ENCODE measurements around the gene P2RY2. TPM values are rescaled to one million over a fixed set of nuclear protein-coding genes. Genes with fewer than 3 reads are reported as not detected.
"Not testable (repeated sequence)": the region's sequence is repeated elsewhere in the genome, so short reads cannot be mapped to it uniquely, and the experiment has no call there.

The P2RY2 gene
- polyA plus RNA-seq, 3 donors from 2014 or later, result 0.30 TPM; not detected in 2

DNA sequence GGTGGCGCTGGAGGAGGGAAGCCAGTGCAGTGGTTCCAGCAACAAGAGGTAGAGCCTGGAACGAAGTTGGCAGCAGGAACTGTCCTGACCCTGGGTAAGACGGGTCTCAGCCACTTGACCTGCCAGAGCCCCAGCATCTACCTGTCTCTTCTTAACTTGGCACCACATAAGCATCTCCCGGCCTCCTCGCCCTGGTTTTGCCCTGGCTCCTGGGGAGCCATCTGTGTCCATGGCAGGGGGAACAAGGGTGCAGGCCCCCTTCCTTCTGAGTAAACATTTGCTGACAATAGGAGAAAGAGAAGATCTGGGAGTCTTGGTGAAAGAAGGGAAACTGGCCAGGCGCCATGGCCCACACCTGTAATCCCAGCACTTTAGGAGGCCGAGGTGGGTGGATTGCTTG, 12.8 kb downstream of the P2RY2 start:
- peaks cover 1 to 4% (median 2%) of the 10 kb centered on the region in 3 donors for H3K27me3 Mint-ChIP-seq (ENCODE audit: low read depth in 3 of 3)
- no peak overlapping the region for H3K27ac Mint-ChIP-seq
- H3K36me3 Mint-ChIP-seq, result no peaks in the 10 kb centered on the region
- no peaks in the 10 kb centered on the region for H3K9me3 Mint-ChIP-seq
- no peaks in the 10 kb centered on the region for H3K4me1 Mint-ChIP-seq
- DNase-seq, result no peak
- no peak overlapping the region for H3K4me3 Mint-ChIP-seq

DNA sequence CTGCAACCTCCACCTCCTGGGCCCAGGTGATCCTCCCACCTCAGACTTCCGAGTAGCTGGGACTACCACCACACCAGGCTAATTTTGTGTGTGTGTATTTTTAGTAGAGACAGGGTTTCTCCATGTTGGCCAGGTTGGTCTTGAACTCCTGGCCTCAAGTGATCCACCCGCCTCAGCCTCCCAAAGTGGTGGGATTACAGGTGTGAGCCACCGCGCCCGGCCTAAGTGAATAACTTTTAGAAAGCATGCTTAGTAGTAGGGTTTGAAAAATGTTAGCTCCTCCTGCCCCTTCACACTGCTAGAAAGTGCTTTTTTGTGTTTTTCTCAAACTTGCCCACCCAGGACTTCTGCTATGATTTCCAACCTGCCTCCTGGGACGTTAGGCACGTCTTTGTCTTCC, 14.4 kb downstream of the P2RY2 start:
- not testable (repeated sequence) for H3K27ac Mint-ChIP-seq; H3K9me3 Mint-ChIP-seq; DNase-seq; H3K27me3 Mint-ChIP-seq (ENCODE audit: low read depth in 3 of 3); H3K4me1 Mint-ChIP-seq; H3K36me3 Mint-ChIP-seq; H3K4me3 Mint-ChIP-seq

GRCh38 chr11:73233211-73233610, 15.1 kb downstream of the P2RY2 start:
- H3K4me3 Mint-ChIP-seq, result no peak overlapping the region
- no peak overlapping the region for H3K27ac Mint-ChIP-seq
- DNase-seq, result no peak
- H3K4me1 Mint-ChIP-seq, result no peaks in the 10 kb centered on the region
- H3K27me3 Mint-ChIP-seq (ENCODE audit: low read depth in 3 of 3), result peaks cover 1 to 4% (median 2%) of the 10 kb centered on the region in 3 donors
- H3K36me3 Mint-ChIP-seq, result no peaks in the 10 kb centered on the region
- H3K9me3 Mint-ChIP-seq, result no peaks in the 10 kb centered on the region

GRCh38 chr11:73233692-73234470, 15.8 kb downstream of the P2RY2 start:
- H3K4me1 Mint-ChIP-seq, result no peaks in the 10 kb centered on the region
- H3K36me3 Mint-ChIP-seq, result no peaks in the 10 kb centered on the region
- H3K27ac Mint-ChIP-seq, result no peak overlapping the region
- no peak overlapping the region for H3K4me3 Mint-ChIP-seq
- H3K27me3 Mint-ChIP-seq (ENCODE audit: low read depth in 3 of 3), result peaks cover 1 to 4% (median 2%) of the 10 kb centered on the region in 3 donors
- H3K9me3 Mint-ChIP-seq, result no peaks in the 10 kb centered on the region
- DNase-seq, result no peak

- Mint-ChIP-seq H3K27ac (peak overlapping the region in 1 of 6 donors; percentile 64), H3K27me3 (ENCODE audit: low read depth in 3 of 3) (peaks cover 0 to 4% (median 2%) of the 10 kb centered on the region in 3 donors), H3K36me3 (no peaks in the 10 kb centered on the region), H3K4me3 (no peak overlapping the region), H3K4me1 (no peaks in the 10 kb centered on the region), H3K9me3 (no peaks in the 10 kb centered on the region)
- DNase-seq, result no peak
Observed at GRCh38 chr11:73234471-73235181, 16.5 kb downstream of the P2RY2 start.

DNA sequence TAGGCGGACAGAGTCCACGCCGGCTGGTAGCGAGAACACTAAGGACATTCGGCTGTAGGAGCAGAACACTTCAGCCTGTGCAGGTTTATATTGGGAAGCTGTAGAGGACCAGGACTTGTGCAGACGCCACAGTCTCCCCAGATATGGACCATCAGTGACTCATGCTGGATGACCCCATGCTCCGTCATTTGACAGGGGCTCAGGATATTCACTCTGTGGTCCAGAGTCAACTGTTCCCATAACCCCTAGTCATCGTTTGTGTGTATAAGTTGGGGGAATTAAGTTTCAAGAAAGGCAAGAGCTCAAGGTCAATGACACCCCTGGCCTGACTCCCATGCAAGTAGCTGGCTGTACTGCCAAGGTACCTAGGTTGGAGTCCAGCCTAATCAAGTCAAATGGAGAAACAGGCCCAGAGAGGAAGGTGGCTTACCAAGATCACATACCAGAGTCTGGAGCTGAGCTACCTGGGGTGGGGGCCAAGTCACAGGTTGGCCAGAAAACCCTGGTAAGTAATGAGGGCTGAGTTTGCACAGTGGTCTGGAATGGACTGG, 17.2 kb downstream of the P2RY2 start:
- no peak overlapping the region for H3K4me3 Mint-ChIP-seq
- H3K27ac Mint-ChIP-seq, result no peak overlapping the region
- no peaks in the 10 kb centered on the region for H3K9me3 Mint-ChIP-seq
- no peak for DNase-seq
- H3K4me1 Mint-ChIP-seq, result no peaks in the 10 kb centered on the region
- H3K36me3 Mint-ChIP-seq, result no peaks in the 10 kb centered on the region
- peaks cover 0 to 4% (median 2%) of the 10 kb centered on the region in 3 donors for H3K27me3 Mint-ChIP-seq (ENCODE audit: low read depth in 3 of 3)

DNA sequence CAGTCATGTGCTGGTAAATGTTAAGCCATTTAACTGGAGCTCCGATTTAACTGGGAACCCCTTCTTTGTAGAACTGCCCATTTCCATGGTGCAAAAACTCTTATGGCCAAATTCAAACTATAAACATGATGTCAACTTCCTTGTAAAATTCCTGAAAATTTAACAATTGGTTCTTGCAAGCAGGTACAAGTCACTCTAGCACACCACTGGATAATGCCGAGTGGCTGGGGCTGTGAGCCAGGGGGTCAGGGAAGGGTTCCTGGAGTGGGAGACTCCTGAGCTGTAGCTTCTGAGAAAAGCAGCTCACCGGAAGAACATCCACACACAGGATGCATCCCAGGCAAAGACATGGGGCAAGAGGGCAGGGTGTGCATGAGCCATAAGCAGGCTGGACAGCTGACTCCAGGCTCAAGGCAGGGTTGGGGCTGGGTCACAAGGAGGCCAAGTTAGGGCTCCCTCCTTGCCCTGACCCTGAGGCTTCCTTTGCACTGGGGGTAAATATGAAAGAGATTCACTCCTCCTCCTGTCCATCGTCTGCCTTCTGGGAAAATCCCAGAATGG, 18.2 kb downstream of the P2RY2 start:
- H3K36me3 Mint-ChIP-seq, result no peaks in the 10 kb centered on the region
- H3K4me1 Mint-ChIP-seq, result no peaks in the 10 kb centered on the region
- no peak overlapping the region for H3K4me3 Mint-ChIP-seq
- H3K9me3 Mint-ChIP-seq, result no peaks in the 10 kb centered on the region
- no peak overlapping the region for H3K27ac Mint-ChIP-seq
- H3K27me3 Mint-ChIP-seq (ENCODE audit: low read depth in 3 of 3), result peaks cover 0 to 3% (median 2%) of the 10 kb centered on the region in 3 donors
- no peak for DNase-seq

DNA sequence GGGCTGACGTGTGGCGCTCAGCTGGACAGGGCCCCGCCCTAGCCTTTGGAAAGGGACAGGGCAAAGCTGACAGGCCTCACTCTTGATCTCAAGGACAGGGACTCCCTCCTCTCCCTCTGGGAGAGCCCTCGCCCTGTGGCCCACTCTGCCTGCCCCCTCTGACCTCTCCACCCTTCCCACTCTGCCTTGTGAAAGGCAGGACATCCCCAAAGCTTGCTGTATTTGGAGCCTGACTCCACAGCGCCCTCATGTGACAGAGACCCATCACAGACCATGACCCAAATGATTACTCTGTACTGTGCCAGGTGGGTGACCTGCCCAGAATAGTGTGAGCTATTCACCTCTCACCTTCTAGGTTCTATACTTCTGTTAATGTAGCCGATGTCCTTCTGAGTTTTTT, 18.8 kb downstream of the P2RY2 start:
- Mint-ChIP-seq H3K9me3 (no peaks in the 10 kb centered on the region), H3K4me1 (no peaks in the 10 kb centered on the region), H3K4me3 (no peak overlapping the region), H3K27me3 (ENCODE audit: low read depth in 3 of 3) (peaks cover 0 to 3% (median 2%) of the 10 kb centered on the region in 3 donors), H3K36me3 (no peaks in the 10 kb centered on the region), H3K27ac (no peak overlapping the region)
- DNase-seq, result no peak

GRCh38 chr11:73237471-73238290, 19.6 kb downstream of the P2RY2 start:
- no peaks in the 10 kb centered on the region for H3K9me3 Mint-ChIP-seq
- DNase-seq, result no peak
- no peak overlapping the region for H3K27ac Mint-ChIP-seq
- no peaks in the 10 kb centered on the region for H3K36me3 Mint-ChIP-seq
- no peak overlapping the region for H3K4me3 Mint-ChIP-seq
- peaks cover 0 to 5% (median 2%) of the 10 kb centered on the region in 3 donors for H3K27me3 Mint-ChIP-seq (ENCODE audit: low read depth in 3 of 3)
- peaks cover 0 to 2% of the 10 kb centered on the region in 2 donors for H3K4me1 Mint-ChIP-seq

DNA sequence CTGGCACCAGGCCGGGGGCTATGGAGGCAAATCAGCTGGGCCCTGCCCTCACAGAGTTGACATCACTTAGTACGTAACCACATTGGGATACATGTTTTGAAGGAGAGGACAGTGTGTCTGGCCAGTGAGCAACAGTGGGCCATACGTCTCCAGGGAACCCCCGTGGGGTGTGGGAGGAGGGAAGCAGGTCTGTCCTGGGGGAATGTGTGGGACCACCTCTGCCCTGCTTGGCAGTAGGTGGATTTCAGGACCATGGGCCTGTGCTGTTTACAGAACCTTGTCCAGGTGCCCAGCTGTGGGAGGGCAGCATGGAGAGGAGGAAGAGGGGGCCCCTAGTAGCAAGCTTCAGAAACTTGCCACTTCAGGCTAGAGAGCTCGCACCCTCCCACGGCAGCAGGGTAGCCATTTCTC, 21.0 kb downstream of the P2RY2 start:
- Mint-ChIP-seq H3K27ac (no peak overlapping the region), H3K9me3 (no peaks in the 10 kb centered on the region), H3K36me3 (no peaks in the 10 kb centered on the region), H3K4me1 (peaks cover 0 to 2% of the 10 kb centered on the region in 2 donors), H3K4me3 (no peak overlapping the region), H3K27me3 (ENCODE audit: low read depth in 3 of 3) (peaks cover 0 to 5% (median 2%) of the 10 kb centered on the region in 3 donors)
- no peak for DNase-seq

DNA sequence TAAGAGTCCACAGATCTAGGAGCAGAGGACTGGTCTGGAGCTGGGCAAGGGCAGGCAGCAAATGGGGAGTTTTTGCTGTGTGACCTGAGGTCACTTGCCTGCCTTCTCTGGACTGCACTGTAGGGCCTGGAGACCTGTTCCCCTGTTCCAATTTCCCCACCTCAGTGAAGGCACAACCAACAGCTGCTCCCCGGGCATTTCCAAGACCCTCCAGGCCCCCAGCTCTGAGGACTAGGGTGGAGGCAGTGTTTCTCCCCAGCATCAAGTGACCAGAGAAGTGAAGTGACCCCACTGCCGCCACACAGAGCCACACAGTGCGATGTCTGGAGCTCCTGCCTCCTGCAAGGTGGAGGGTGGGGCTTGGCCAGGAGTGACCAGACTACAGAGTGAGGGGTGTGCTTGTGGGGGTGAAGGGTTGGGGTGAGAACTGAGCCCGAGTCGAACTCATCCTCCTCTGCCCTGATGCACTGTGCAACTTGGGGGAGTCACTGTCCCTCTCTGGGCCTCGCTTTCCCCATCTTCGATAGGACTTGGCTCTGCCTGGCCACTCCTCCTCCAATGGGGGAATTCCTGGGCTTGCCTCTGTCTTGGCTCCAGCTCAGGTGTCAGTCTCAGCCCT, 21.6 kb downstream of the P2RY2 start:
- DNase-seq, result no peak
- H3K27me3 Mint-ChIP-seq (ENCODE audit: low read depth in 3 of 3), result peaks cover 0 to 5% (median 2%) of the 10 kb centered on the region in 3 donors
- peaks cover 0 to 2% of the 10 kb centered on the region in 2 donors for H3K4me1 Mint-ChIP-seq
- H3K36me3 Mint-ChIP-seq, result no peaks in the 10 kb centered on the region
- H3K9me3 Mint-ChIP-seq, result no peaks in the 10 kb centered on the region
- H3K27ac Mint-ChIP-seq, result no peak overlapping the region
- no peak overlapping the region for H3K4me3 Mint-ChIP-seq

- peaks cover 0 to 2% of the 10 kb centered on the region in 2 donors for H3K4me1 Mint-ChIP-seq
- H3K36me3 Mint-ChIP-seq, result no peaks in the 10 kb centered on the region
- no peak overlapping the region for H3K27ac Mint-ChIP-seq
Observed at GRCh38 chr11:73240190-73240781, 22.2 kb downstream of the P2RY2 start.

GRCh38 chr11:73241300-73241699, 23.2 kb downstream of the P2RY2 start:
- Mint-ChIP-seq H3K27me3 (ENCODE audit: low read depth in 3 of 3) (peaks cover 0 to 2% (median 2%) of the 10 kb centered on the region in 3 donors), H3K4me3 (no peak overlapping the region), H3K27ac (no peak overlapping the region), H3K9me3 (no peaks in the 10 kb centered on the region), H3K36me3 (no peaks in the 10 kb centered on the region), H3K4me1 (peaks cover 0 to 2% of the 10 kb centered on the region in 2 donors)
- no peak for DNase-seq

More at GRCh38 chr11:73240190-73240781, 22.2 kb downstream of the P2RY2 start:
- peaks cover 0 to 4% (median 2%) of the 10 kb centered on the region in 3 donors for H3K27me3 Mint-ChIP-seq (ENCODE audit: low read depth in 3 of 3)
- no peaks in the 10 kb centered on the region for H3K9me3 Mint-ChIP-seq
- no peak overlapping the region for H3K4me3 Mint-ChIP-seq
- no peak for DNase-seq

Data from immature natural killer cell (primary cell).